HG02943 (cell line): ENCODE measurements around the gene GTF2IRD2.
A peak's percentile ranks its signal among the peaks of the same experiment; 100 is the strongest.
"Not testable (repeated sequence)": the region's sequence is repeated elsewhere in the genome, so short reads cannot be mapped to it uniquely, and the experiment has no call there.

ENCODE experiments used
- ATAC-seq: cut with Tn5 transposase; IDR thresholded peaks from one replicate; pipeline ENCODE4 v1.9.1; 2021; ENCODE audit warnings: mild to moderate bottlenecking, low read depth, moderate library complexity; ENCODE audit not compliant: unreplicated experiment

Gene GTF2IRD2

DNA sequence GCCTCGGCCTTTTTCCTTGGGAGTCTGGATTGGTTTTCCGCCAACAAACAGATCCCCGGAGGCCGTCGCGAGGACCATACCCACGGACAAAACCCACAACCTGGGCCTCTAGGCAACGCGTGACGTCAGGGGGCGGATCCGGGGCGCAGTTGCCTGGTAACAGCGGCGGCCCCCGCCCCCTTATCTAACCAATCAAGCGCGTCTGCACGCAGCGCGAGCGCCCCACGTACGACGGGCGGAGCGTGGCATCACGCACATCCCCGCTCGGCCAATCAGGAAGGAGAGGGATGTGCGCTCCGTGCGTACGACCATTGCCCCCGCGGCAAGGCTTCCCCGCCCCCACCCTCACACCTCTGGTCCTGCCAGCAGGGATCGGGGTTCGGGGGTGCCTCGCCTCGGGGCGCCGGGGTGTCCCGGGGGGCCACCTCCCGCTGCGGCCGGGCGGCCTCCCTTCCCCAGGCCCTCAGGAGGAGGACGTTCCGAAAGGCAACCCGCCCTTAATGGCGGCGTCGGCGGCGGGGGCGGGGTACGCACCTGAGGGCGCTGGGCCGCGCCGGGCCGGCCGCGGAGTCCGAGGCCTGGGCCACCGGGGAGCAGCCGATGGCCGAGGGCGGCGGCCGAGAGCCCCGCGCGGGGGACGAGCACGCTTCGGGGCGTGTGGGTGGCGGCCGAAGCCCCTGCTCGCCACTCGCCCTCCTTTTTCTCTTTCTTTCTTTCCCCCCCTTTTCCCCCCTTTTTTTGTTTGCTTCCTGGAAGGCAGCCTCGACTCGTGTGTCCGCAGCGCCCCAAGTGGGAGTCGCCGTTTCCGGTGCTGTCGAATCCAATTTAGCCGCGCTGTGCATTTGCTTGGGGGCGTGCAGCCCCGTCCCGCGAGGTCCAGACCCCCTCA lies at the start of gene GTF2IRD2:
Gene GTF2IRD2 (minus strand): TSS at position 773 of the 889 bp plus-strand sequence. CDS start 15,227 bp downstream, outside the sequence.
- peak; percentile 66 for ATAC-seq

DNA sequence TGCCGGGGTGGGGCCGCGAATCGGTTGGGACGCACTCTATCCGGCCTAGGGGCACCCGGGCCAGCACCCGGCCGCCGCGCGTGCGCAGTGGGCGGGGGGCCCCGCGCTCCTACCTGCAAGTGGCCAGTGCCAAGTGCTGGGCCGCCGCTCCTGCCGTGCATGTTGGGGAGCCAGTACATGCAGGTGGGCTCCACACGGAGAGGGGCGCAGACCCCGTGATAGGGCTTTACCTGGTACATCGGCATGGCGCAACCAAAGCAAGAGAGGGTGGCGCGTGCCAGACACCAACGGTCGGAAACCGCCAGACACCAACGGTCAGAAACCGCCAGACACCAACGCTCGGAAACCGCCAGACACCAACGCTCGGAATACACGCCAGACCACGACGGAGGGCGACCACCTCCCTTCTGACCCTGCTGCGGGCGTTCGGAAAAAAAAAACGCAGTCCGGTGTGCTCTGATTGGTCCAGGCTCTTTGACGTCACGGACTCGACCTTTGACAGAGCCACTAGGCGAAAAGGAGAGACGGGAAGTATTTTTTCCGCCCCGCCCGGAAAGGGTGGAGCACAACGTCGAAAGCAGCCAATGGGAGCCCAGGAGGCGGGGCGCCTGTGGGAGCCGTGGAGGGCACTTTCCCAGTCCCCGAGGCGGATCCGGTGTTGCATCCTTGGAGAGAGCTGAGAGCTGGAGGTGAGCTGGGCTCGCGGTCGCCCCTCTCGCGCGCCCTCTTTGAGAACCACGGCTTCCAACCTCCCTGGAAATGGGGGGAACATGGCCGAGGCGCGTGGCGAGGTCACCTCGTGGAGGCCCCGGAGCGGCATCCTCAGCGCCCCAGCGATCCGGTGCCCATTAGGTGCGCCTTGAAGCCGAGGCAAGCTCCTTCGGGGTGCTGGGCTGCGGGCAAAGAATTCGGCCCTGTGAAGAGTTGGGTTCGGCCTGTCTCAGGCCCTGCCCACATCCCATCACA lies 39.0 kb upstream of the GTF2IRD2 start:
- ATAC-seq, result peak; percentile 74

DNA sequence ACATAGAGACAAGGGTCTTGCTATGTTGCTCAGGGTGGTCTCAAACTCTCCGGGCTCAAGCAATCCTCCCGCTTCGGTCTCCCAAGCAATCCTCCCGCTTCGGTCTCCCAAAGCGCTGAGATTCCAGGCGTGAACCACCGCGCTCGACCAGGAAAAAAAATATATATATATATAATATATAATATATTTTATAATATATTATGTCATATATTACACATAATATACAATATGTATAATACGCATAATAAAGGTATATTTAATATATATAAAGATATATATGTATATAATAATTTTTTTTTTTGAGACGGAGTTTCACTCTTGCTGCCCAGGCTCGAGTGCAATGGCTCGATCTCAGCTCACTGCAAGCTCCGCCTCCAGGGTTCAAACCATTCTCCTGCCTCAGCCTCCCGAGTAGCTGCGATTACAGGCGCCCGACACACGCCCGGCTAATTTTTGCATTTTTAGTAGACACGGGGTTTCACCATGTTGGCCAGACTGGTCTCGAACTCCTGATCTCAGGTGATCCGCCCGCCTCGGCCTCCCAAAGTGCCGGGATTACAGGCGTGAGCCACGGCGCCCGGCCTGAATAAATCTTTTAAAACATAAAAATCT lies 38.2 kb upstream of the GTF2IRD2 start:
- not testable (repeated sequence) for ATAC-seq

DNA sequence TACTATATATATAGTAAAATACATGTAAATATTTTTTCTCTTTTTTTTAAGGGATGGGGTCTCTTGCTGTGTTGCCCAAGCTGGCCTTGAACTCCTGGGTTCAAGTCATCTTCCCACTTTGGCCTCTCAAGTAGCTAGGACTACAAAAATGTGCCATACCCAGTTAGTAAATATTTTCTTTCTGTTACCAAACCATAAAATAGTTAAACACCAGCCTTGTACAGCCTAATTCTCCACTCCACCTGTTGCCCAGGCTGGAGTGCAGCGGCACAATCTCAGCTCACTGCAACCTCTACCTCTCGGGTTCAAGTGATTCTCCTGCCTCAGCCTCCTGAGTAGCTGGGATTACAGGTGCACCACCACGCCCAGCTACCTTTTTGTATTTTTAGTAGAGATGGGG lies 33.9 kb upstream of the GTF2IRD2 start:
- not testable (repeated sequence) for ATAC-seq

DNA sequence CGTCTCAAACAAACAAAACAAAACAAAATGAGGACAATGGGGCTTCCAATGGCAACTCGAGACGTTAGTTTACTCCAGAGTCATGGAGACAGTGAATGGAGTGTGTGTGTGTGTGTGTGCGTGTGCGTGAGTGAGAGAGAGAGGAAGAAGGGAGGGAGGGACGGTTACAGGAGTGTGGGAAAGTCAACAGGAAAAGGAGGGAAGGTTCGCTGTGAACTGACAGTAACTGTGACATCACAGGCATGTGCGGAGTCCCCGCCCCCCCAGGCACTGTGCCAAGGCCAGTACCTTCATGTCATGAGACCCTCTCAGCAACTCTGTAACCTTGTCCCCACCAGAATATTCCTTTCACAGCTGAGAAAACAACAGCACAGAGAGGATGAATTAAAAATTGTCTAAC lies 30.7 kb upstream of the GTF2IRD2 start:
- not testable (repeated sequence) for ATAC-seq

DNA sequence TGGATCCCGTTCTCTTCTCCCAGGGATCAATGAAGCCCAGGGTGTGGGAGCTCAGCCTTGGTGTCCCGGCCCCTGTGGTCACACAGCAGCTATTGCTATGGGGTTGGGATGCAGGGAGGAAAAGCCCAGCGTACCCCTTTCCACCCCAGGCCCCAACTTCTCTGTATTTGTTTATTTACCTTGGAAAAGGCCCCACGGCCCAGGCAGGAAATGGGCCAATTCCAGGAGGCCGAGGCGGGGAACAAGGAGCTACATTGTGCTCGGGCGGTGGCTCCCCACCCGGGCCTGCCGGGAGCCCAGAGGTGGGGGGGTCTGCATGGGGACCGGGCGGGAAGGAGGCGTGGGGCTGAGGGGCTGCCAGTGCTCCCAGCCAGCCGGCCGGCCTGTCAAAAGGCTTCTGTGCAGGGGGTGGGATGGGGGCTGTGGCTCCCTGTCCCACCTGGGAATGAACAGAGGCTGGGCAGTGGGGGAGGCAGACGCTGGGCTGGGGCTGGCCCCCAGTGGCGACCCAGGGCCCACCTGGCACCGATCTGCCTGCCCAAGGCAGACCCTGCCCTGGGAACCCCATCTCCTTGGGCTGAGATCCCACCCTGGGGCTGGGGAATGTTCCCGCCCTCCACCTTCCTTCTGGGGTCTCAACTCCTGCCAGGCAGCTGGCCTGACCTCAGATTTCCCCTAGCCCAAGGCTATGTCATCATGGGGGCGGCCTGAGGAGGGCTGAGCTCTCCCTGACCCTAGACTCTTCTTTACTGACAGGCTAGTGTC lies 23.5 kb upstream of the GTF2IRD2 start:
- ATAC-seq, result not testable (repeated sequence)

DNA sequence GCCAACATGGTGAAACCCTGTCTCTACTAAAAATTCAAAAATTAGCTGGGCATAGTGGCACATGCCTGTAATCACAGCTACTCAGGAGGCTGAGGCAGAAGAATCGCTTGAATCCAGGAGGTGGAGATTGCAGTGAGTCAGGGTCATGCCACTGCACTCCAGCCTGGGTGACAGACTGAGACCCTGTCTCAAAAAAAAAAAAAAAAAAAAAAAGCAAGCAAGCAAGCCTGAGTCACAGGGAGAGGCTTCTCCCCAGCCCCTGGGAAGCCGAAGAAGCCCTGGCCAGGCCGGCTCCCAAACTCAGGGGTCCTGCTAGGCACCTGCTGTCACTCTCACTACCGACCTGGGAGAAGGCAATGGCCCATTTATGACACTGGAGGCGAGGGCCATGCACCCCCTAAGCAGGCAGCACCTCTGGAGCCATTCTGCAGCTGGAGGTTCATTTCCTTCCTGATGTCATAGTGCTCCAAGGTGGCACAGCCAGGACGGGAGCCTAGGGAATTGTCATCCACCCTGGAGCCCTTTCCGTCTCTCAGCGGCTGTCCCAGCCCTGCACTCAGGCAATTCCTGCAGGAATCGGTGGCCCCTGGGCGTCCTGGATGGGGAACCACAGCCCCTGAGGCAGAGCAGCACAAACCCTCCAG lies 22.8 kb upstream of the GTF2IRD2 start:
- ATAC-seq, result not testable (repeated sequence)

DNA sequence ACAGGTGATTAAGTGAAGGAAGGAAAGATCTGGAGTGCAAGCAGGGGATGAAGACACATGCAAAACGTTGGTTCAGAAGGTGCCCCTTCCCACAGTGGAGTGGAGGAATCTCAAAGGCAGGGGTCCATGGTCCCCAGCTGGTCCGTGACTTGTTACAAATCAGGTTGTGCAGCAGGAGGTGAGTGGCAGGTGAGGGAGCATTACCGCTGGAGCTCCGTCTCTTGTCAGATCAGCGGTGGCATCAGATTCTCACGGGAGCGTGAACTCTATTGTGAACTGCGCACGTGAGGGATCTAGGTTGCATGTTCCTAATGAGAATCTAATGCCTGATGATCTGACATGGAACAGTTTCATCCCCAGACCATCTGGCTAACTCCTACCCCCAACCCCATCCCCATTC lies 21.1 kb upstream of the GTF2IRD2 start:
- ATAC-seq, result not testable (repeated sequence)

DNA sequence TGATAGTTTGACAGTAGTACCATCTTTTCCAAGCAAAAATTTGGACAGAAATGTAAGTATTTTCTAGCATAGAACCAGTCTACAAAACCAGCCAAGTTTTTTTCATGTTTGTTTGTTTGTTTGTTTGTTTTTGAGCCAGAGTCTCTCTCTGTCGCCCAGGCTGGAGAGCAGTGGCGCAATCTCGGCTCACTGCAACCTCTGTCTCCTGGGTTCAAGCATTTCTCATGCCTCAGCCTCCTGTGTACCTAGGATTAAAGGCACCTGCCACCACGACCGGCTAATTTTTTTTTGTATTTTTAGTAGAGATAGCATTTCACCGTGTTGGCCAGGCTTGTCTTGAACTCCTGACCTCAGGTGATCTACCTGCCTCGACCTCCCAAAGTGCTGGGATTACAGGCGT lies 14.4 kb upstream of the GTF2IRD2 start:
- ATAC-seq, result not testable (repeated sequence)

DNA sequence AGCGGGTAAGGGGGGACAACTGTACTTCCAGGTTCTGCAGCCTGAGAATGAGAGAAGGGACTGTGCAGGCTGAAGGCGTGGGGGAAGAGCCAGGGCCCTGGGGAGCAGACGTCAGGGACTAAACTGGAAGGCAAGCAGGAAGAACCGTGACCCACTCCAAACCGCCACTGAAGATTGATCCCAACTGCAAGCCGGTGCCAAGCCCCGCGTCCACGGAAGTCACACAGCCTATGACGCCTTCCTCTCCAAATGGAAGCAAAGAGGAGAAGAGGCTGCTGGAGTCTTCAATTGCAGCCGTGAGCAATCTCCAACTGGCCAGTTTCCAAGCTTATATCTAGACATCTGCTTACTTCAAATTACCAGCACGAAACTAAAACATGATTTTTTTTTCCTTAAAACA lies 1.6 kb downstream of the GTF2IRD2 start:
- ATAC-seq, result not testable (repeated sequence)

DNA sequence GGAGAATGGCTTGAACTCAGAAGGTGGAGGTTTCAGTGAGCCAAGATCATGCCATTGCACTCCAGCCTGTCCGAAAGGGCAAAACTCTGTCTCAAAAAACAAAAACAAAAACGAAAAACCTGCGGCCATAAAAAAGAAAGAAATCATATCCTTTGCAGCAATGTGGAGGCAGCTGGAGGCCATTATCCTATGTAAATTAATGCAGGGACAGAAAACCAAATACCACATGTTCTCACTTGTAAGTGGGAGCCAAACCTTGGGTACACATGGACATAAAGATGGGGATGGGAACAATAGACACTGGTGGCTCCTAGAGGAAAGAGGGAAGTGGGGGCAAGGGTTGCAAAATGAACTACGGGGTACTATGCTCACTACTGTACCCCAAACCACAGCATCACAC lies 21.0 kb downstream of the GTF2IRD2 start:
- ATAC-seq, result not testable (repeated sequence)

DNA sequence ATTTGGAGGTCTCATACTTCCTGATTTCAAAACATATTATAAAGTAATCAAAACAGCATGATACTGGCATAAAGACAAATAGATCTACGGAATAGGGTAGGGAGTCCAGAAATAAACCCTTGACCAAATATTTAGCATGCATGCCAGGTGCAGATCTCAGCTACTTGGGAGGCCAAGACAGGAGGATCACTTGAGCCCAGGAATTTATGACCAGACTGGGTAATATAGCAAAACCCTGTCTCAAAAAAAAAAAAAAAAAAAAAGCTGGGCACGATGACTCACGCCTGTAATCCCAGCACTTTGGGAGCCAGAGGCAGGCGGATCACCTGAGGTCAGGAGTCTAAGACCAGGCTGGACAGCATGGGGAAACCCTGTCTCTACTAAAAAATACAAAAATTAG lies 21.4 kb downstream of the GTF2IRD2 start:
- ATAC-seq, result not testable (repeated sequence)

DNA sequence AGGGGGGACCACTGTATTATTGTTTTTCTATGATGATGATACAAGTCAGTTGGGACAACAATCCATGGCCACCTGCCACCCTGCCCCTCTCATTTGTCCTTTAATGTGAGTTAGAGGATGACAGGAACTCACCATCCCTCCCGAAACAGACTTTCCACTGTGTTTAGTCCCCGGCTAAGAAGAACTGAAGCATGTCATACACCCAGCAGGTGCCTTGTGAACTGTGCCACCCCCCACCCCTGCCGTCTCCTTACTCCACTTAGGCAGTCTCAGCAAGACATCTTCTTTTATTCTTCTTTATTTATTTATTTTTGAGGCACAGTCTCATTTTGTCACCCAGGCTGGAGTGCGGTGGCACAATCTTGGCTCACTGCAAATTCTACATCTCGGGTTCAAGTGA lies 30.1 kb downstream of the GTF2IRD2 start:
- ATAC-seq, result not testable (repeated sequence)

DNA sequence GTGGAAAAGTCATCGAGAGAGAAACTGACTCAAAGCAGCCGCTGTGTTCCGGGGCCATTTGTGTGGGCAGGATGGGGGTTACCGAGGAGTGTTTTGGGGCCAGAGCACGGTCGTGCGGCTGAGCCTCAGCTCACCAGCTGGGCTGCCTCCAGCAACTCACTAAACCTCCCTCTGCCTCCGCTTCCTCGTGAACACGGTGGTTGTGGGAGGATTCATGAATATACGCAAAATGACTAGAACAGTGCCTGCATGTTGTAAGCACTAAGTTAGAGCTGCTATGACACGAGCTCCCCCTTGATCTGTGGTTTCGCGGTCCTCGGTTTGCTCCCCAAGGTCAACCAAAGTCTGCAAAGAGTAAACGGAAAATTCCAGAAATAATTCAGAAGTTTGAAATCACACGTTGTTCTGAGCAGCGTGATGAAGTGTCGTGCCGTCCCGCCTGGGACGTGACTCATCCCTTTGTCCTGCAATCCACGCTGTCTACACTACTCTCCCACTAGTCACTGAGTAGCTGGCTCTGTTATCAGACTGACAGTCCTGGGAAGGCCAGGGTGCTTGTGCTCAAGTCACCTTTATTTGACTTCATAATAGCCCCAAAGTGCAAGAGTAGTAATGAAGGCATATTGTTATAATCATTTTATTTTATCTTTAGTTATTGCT lies 31.1 kb downstream of the GTF2IRD2 start:
- ATAC-seq, result peak; percentile 72

DNA sequence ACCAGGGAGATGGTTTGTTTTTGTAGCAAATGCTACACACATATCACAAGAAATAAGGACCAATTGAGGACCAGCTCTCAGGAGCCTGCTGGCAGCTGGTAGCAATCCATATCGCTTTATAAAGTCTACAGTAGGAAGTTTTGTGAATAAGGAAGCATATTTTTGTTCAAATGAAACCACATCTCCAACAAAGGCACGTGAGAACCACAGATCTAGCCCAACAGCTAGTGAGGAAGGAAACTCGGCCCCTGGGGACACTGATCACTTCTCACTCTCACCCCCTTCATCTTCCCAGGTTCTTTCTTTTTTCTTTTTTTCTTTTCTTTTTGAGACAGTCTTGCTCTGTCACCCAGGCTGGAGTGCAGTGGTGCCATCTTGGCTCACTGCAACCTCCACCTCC lies 35.5 kb downstream of the GTF2IRD2 start:
- ATAC-seq, result not testable (repeated sequence)

DNA sequence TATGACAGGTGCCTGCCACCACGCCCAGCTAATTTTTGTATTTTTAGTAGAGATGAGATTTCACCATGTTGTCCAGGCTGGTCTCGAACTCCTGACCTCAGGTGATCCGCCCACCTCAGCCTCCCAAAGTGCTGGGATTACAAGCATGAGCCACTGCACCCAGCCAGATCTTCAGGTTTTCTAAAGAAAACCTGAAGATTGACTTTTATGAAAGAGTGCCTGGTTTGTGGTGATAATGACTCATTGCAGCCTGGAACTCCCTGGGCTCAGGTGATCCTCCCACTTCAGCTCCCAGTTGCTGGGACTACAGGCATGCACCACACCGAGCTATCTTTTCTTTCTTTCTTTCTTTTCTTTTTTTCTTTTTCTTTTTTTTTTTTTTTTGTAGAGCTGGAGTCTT lies 52.8 kb downstream of the GTF2IRD2 start:
- ATAC-seq, result not testable (repeated sequence)

DNA sequence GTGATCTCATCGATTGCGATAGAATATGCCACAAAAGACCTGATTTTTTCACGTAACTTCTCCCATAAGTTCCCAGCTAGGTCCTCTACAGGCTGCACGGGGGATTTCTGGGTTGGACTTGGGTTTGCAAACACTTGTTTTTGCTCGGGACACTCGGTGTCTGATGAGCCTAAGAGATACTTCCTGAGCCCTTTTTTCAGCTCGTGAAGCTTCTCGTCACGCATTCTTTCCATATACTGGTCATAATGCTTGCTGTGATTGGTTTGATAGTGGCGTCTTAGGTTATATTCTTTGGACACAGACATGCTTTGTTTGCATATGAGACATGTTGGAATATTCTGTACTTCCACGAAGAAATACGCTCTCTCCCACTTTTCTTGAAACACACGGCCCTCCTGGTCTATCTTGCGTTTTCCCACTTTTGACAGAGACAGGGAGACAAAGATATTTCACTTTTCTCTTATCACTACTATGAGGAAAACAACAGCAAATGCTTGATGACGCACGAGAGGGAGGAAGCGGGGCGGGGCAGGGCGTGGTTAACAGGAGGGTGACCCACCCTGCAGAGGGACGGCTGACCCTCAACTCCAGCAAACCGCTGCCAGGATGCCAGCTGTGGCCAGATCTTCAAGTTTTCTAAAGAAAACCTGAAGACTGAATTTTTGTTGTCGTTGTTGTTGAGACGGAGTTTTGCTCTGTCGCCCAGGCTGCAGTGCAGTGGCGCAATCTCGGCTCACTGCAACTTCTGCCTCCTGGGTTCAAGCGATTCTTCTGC lies 53.4 kb downstream of the GTF2IRD2 start:
- ATAC-seq, result not testable (repeated sequence)

DNA sequence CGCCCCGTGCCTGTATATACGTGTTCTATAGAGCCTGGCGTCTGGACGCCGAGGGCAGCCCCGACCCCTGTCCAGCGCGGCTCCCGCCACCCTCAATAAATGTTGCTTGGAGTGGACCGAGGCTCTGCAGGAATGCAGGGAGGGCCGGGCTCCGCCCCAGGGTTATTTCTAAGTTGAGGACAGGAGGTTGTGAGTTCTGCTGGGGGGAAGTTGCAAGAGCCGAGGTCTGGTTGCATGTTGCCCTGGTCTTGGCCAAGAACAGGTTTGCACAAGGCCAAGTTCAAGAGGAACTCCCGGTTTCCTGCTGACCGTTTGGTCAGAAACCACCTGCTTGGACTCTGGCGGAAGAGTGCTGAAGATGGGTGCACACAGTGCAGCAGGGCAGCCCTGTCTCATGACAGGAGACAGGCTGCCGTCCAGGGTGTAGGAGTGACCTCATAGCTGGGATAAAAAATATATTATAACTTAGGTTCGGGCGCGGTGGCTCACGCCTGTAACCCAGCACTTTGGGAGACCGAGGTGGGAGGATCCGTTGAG lies 62.1 kb downstream of the GTF2IRD2 start:
- ATAC-seq, result peak; percentile 0
